CD14-positive monocyte (primary cell): ENCODE data around the gene SNX1. TPM values are rescaled to one million over a fixed set of nuclear protein-coding genes. Genes with fewer than 3 reads are reported as not detected.

Experiments used
- DNase-seq, 3 donors: peaks; one replicate each; pipeline ENCODE4 v3.0.0-alpha.2; 2011 to 2022
- H2AFZ ChIP-seq: 2 replicates; pipeline ENCODE4 v1.6.0; 2012; ENCODE audit warnings: mild to moderate bottlenecking, low read depth, low read length, inconsistent platforms; ENCODE audit not compliant: insufficient read depth, poor library complexity, severe bottlenecking
- H3K27ac ChIP-seq, 2 donors: 1 replicate in 1 of 2; 2 replicates in 1 of 2; pipeline ENCODE4 v1.5.1; 2012 to 2013; ENCODE audit warnings: low read length in 2 of 2, control low read depth in 1 of 2, inconsistent platforms in 1 of 2, low read depth in 1 of 2, mild to moderate bottlenecking in 1 of 2
- H3K27me3 ChIP-seq, 2 donors: one replicate each; pipeline versions ENCODE4 v1.6.0 to v1.6.1; 2011 to 2013; ENCODE audit warnings: low read length in 2 of 2; ENCODE audit not compliant: control insufficient read depth in 2 of 2, insufficient read depth in 2 of 2
- H3K36me3 ChIP-seq, 2 donors: replicated peaks in 1 of 2; 1 replicate in 1 of 2; 2 replicates in 1 of 2; pipeline versions ENCODE4 v1.5.1 to v1.6.1; 2012 to 2013; ENCODE audit warnings: low read length in 2 of 2, control low read depth in 1 of 2, inconsistent platforms in 1 of 2, mild to moderate bottlenecking in 1 of 2; ENCODE audit not compliant: insufficient read depth in 2 of 2, control insufficient read depth in 1 of 2
- H3K4me1 ChIP-seq, 2 donors: 1 replicate in 1 of 2; 2 replicates in 1 of 2; pipeline versions ENCODE4 v1.5.1 to v1.6.1; 2012 to 2013; ENCODE audit warnings: low read length in 2 of 2, control low read depth in 1 of 2, inconsistent platforms in 1 of 2, mild to moderate bottlenecking in 1 of 2, moderate library complexity in 1 of 2; ENCODE audit not compliant: insufficient read depth in 2 of 2, control insufficient read depth in 1 of 2
- H3K4me2 ChIP-seq: replicated peaks from 2 replicates; pipeline ENCODE3; 2012; ENCODE audit warnings: low read length, moderate library complexity, mild to moderate bottlenecking; ENCODE audit not compliant: poor library complexity, severe bottlenecking; ENCODE audit errors: extremely low read depth
- H3K4me3 ChIP-seq, 3 experiments: fragments of 200-600 bp in 1 of 3; sonication (generic) in 1 of 3; replicated peaks in 1 of 3; 1 replicate in 2 of 3; 2 replicates in 1 of 3; pipeline ENCODE4 v1.5.1; 2011 to 2013; ENCODE audit warnings: low read length in 3 of 3, mild to moderate bottlenecking in 3 of 3, control low read depth in 2 of 3, low read depth in 2 of 3, inconsistent platforms in 1 of 3, moderate library complexity in 1 of 3
- H3K79me2 ChIP-seq: 2 replicates; pipeline ENCODE4 v1.6.0; 2012; ENCODE audit warnings: mild to moderate bottlenecking, control low read depth, inconsistent platforms, low read length, moderate library complexity; ENCODE audit not compliant: insufficient read depth
- H3K9ac ChIP-seq: 2 replicates; pipeline ENCODE4 v1.6.0; 2017; ENCODE audit warnings: low read length, mild to moderate bottlenecking; ENCODE audit not compliant: insufficient read depth, poor library complexity, severe bottlenecking
- H3K9me3 ChIP-seq, 2 donors: replicated peaks in 1 of 2; 1 replicate in 1 of 2; 2 replicates in 1 of 2; pipeline versions ENCODE4 v1.5.1 to v1.6.1; 2012 to 2013; ENCODE audit warnings: low read length in 2 of 2, control low read depth in 1 of 2; ENCODE audit not compliant: control insufficient read depth in 1 of 2, insufficient read depth in 1 of 2
- H4K20me1 ChIP-seq: 2 replicates; pipeline ENCODE4 v1.6.0; 2012; ENCODE audit warnings: mild to moderate bottlenecking, low read length, control low read depth, moderate library complexity; ENCODE audit not compliant: insufficient read depth
- H3K27ac Mint-ChIP-seq, 7 donors: one replicate each; pipeline ENCODE4 v1.8.0; 2020; ENCODE audit warnings: mild to moderate bottlenecking in 7 of 7, mixed read lengths in 7 of 7, moderate library complexity in 6 of 7, inconsistent platforms in 2 of 7
- H3K27me3 Mint-ChIP-seq, 3 donors: one replicate each; pipeline ENCODE4 v1.8.0; 2021 to 2022; ENCODE audit warnings: low read depth in 3 of 3, mild to moderate bottlenecking in 3 of 3, mixed read lengths in 3 of 3, moderate library complexity in 3 of 3, inconsistent platforms in 1 of 3
- H3K36me3 Mint-ChIP-seq, 2 donors: one replicate each; pipeline ENCODE4 v1.8.0; 2020; ENCODE audit warnings: mixed read lengths in 2 of 2, inconsistent platforms in 1 of 2, mild to moderate bottlenecking in 1 of 2
- H3K4me1 Mint-ChIP-seq: one replicate; pipeline ENCODE4 v1.8.0; 2020; ENCODE audit warnings: mild to moderate bottlenecking, mixed read lengths
- H3K4me3 Mint-ChIP-seq, 2 donors: one replicate each; pipeline ENCODE4 v1.8.0; 2020; ENCODE audit warnings: mild to moderate bottlenecking in 2 of 2, mixed read lengths in 2 of 2, moderate library complexity in 1 of 2
- H3K9me3 Mint-ChIP-seq, 7 donors: one replicate each; pipeline ENCODE4 v1.8.0; 2020 to 2022; ENCODE audit warnings: mixed read lengths in 7 of 7, mild to moderate bottlenecking in 6 of 7, moderate library complexity in 6 of 7, inconsistent platforms in 2 of 7
- WGBS: methylation state at CpG from one replicate; pipeline ENCODE4 v1.1.5; 2013; ENCODE audit warnings: missing lambda C conversion rate; ENCODE audit not compliant: insufficient coverage; 5-methylcytosine and 5-hydroxymethylcytosine counted together
- intact Hi-C, 2 donors: fragments of 100-400 bp; cut with micrococcal nuclease; formaldehyde crosslinking; loops; one replicate each; pipeline versions ENCODE4 v1.15.0 to v1.15.1; 2023
- polyA plus RNA-seq, 3 donors: library from polyadenylated mRNA; depleted of rRNA in 1 of 3; unstranded in 2 of 3; stranded (reverse) in 1 of 3; fragments of 300-500 nt in 2 of 3; fragments of >200 nt in 1 of 3; fragmentation: Illumina TruSeq in 2 of 3; gene quantifications; 1 replicate in 2 of 3; 2 replicates in 1 of 3; pipeline ENCODE4 v1.2.3, GENCODE V29; 2012 to 2021
- TF ChIP-seq, protein P1 (sequence below): fragments of 200-600 bp; IDR thresholded peaks from one replicate; pipeline ENCODE4 v1.8.0; 2022; ENCODE audit warnings: antibody characterized with exemption, mild to moderate bottlenecking

Gene SNX1
- polyA plus RNA-seq, 3 donors: 104 to 115 (median 115) TPM

DNA sequence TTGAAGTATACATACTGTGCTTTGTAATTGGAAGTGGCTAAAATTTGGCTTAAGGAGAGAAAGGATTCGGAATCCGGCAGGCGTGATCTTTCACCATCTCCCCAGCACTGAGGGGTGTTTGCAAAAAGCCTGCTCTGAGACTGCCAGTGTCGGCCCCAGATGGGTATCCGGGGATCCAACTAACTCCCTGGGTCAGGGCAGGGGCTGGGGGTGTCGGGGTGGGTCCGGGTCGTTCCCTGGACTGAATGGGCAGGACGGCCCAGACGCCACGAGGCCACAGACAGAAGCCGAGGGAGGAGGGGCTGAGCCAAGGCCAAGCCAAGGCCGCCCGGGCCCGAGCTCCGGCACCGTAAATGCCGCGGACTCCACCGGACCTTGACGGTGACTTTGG lies 66.7 kb downstream of the SNX1 start:
- Mint-ChIP-seq H3K9me3 (no peaks in the 10 kb centered on the region), H3K4me1 (peaks cover 41% of the 10 kb centered on the region), H3K27me3 (peaks cover 0 to under 1% (median 0%) of the 10 kb centered on the region in 3 donors), H3K27ac (peak overlapping the region; percentile 91 to 96 (median 94)), H3K36me3 (peaks cover 35 to 38% of the 10 kb centered on the region in 2 donors), H3K4me3 (peak overlapping the region; percentile 94 to 96)
- Histone ChIP-seq H3K4me1 (peaks cover 29 to 37% of the 10 kb centered on the region in 2 donors), H2AFZ (peak overlapping the region; percentile 80), H3K27me3 (no peaks in the 10 kb centered on the region), H3K9me3 (no peaks in the 10 kb centered on the region), H4K20me1 (peaks cover 49% of the 10 kb centered on the region), H3K79me2 (peaks cover 49% of the 10 kb centered on the region), H3K4me2 (peak overlapping the region; percentile 89), H3K36me3 (peaks cover 30 to 32% of the 10 kb centered on the region in 2 donors), H3K4me3 (peak overlapping the region; percentile 73 to 92 (median 85)), H3K27ac (peak overlapping the region; percentile 89 to 94), H3K9ac (peak overlapping the region; percentile 86)
- 0% methylated on average over 18 of the region's 21 CpGs for WGBS
- TF ChIP-seq, protein P1, sequence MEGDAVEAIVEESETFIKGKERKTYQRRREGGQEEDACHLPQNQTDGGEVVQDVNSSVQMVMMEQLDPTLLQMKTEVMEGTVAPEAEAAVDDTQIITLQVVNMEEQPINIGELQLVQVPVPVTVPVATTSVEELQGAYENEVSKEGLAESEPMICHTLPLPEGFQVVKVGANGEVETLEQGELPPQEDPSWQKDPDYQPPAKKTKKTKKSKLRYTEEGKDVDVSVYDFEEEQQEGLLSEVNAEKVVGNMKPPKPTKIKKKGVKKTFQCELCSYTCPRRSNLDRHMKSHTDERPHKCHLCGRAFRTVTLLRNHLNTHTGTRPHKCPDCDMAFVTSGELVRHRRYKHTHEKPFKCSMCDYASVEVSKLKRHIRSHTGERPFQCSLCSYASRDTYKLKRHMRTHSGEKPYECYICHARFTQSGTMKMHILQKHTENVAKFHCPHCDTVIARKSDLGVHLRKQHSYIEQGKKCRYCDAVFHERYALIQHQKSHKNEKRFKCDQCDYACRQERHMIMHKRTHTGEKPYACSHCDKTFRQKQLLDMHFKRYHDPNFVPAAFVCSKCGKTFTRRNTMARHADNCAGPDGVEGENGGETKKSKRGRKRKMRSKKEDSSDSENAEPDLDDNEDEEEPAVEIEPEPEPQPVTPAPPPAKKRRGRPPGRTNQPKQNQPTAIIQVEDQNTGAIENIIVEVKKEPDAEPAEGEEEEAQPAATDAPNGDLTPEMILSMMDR: no peak
- DNase-seq: no peak
- intact Hi-C loops: loop anchor here (2.0 to 10.0 kb wide), 5 partner anchors 68 to 300 kb away; partner anchors contain the start of genes CIAO2A (in 1 of the 2), CSNK1G1 (in 1 of the 2), SNX1 (in 1 of the 2) and TRIP4 (in 1 of the 2)

DNA sequence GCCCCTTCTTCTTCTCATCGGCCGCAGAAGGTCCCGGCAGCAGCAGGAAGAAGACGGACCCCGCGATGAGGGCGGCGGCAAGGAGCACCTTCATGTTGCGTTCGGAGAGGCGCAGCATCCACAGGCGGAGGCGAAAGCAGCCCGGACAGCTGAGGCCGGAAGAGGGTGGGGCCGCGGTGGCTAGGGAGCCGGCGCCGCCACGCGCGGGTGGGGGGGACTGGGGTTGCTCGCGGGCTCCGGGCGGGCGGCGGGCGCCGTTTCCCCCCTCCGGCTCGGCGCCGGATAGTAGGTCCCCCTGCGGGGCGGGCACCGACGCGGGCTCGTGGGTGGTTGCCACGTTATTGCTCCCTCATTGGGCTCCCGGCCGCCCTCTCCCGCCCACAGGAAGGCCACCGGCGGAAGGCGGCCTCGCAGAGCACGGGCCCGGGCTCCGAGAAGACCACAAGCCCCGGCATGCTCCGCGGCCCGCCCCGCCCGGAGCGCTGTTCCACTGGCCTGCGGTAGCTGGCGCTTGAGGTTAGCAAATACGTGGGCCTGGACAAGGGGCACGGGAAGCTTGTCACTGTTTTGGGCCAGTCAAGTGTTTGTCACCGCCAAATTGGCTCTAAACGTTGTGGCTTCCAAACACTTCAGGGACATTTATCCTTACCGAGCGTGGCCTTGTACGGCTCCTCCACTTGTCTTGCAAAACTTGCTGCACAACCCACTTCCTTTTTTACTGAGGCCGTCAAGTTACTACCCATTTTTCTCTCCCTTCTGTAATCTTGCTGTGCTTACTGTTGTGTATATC lies 67.3 kb downstream of the SNX1 start, which contains the start of gene PPIB:
TSS of gene PPIB (minus strand) at position 154 of the 790 bp plus-strand sequence. CDS start at position 118, 36 bp downstream.
- peaks cover 31 to 32% of the 10 kb centered on the region in 2 donors for H3K36me3 Mint-ChIP-seq

More for the DNA sequence above, 67.3 kb downstream of the SNX1 start, which contains the start of gene PPIB:
- H3K4me2 ChIP-seq: peak within 1 kb of the TSS; percentile 89
- TF ChIP-seq, protein P1: no peak
- Mint-ChIP-seq H3K9me3 (no peaks in the 10 kb centered on the region), H3K4me1 (peaks cover 41% of the 10 kb centered on the region), H3K27ac (peak within 1 kb of the TSS; percentile 93 to 96 (median 95)), H3K4me3 (peak within 1 kb of the TSS; percentile 96), H3K27me3 (peaks cover 0 to 2% (median 0%) of the 10 kb centered on the region in 3 donors)
- H3K9ac ChIP-seq: peak within 1 kb of the TSS; percentile 86
- H2AFZ ChIP-seq: peak within 1 kb of the TSS; percentile 86
- H3K4me1 ChIP-seq: peaks cover 29 to 37% of the 10 kb centered on the region in 2 donors
- peak within 1 kb of the TSS; percentile 73 to 92 (median 85) for H3K4me3 ChIP-seq
- H3K27me3 ChIP-seq: no peaks in the 10 kb centered on the region
- H3K27ac ChIP-seq: peak within 1 kb of the TSS; percentile 89 to 94
- peaks cover 24 to 26% of the 10 kb centered on the region in 2 donors for H3K36me3 ChIP-seq
- peaks cover 43% of the 10 kb centered on the region for H4K20me1 ChIP-seq
- intact Hi-C loops: loop anchor here (2.0 to 10.0 kb wide), 5 partner anchors 68 to 299 kb away; partner anchors contain the start of genes CIAO2A (in 1 of the 2), CSNK1G1 (in 1 of the 2), SNX1 (in 1 of the 2) and TRIP4 (in 1 of the 2)
- H3K9me3 ChIP-seq: no peaks in the 10 kb centered on the region
- H3K79me2 ChIP-seq: peaks cover 44% of the 10 kb centered on the region
- peak; percentile 93 to 96 (median 95) for DNase-seq
- WGBS: under 1% methylated on average over 65 of the region's 69 CpGs
